Measurements from ENCODE around the gene MFN2. TPM values are rescaled to one million over a fixed set of nuclear protein-coding genes. Genes with fewer than 3 reads are reported as not detected.

The MFN2 gene
- total RNA-seq, 2 donors from 2014 or later: 367 to 466 TPM

- Histone ChIP-seq H3K4me3 (no peak overlapping the region), H3K9me3 (no peaks in the 10 kb centered on the region), H3K4me1 (peaks cover 0 to 25% of the 10 kb centered on the region in 2 donors), H3K27me3 (no peaks in the 10 kb centered on the region), H3K27ac (no peak overlapping the region), H3K36me3 (peaks cover 88% of the 10 kb centered on the region)
- DNase-seq (ENCODE audit: low spot score): no peak
- no peak for TF ChIP-seq CTCF (IDR thresholded peaks at IDR 0.05)
These were observed 29.2 kb downstream of the MFN2 start for GRCh38 chr1:12009318-12009947.

GRCh38 chr1:12010746-12011570 lies 30.7 kb downstream of the MFN2 start:
- no peak for DNase-seq (ENCODE audit: low spot score)
- Histone ChIP-seq H3K27me3 (no peaks in the 10 kb centered on the region), H3K4me3 (no peak overlapping the region), H3K36me3 (peaks cover 72% of the 10 kb centered on the region), H3K4me1 (peaks cover 0 to 29% of the 10 kb centered on the region in 2 donors), H3K27ac (no peak overlapping the region), H3K9me3 (no peaks in the 10 kb centered on the region)
- TF ChIP-seq CTCF (IDR thresholded peaks at IDR 0.05): no peak

DNA sequence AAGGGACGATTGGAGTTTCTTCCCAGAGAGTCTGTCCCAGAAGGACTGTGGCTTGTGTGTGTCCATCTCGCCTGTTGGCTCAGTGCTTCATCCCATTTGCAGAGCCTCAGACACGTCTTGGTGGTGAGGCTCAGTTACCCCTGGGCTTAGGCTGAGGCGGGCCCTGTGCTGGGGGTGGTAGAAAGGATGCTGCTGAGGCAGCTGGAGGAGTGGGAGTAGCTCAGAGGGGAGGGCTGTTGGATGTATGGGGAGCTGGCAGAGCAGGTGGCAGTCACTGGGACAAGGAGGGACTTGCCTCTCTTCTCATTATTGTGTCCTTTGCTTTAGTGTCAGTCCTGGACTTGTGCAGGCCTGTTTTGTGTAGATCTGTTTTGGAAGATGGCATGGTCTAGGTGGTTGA lies 31.8 kb downstream of the MFN2 start:
- Histone ChIP-seq H3K4me1 (peaks cover 0 to 29% of the 10 kb centered on the region in 2 donors), H3K36me3 (peaks cover 62% of the 10 kb centered on the region), H3K27me3 (no peaks in the 10 kb centered on the region), H3K9me3 (no peaks in the 10 kb centered on the region), H3K4me3 (no peak overlapping the region), H3K27ac (peak overlapping the region in 1 of 2 donors; percentile 10)
- DNase-seq (ENCODE audit: low spot score): no peak
- no peak for TF ChIP-seq CTCF (IDR thresholded peaks at IDR 0.05)

DNA sequence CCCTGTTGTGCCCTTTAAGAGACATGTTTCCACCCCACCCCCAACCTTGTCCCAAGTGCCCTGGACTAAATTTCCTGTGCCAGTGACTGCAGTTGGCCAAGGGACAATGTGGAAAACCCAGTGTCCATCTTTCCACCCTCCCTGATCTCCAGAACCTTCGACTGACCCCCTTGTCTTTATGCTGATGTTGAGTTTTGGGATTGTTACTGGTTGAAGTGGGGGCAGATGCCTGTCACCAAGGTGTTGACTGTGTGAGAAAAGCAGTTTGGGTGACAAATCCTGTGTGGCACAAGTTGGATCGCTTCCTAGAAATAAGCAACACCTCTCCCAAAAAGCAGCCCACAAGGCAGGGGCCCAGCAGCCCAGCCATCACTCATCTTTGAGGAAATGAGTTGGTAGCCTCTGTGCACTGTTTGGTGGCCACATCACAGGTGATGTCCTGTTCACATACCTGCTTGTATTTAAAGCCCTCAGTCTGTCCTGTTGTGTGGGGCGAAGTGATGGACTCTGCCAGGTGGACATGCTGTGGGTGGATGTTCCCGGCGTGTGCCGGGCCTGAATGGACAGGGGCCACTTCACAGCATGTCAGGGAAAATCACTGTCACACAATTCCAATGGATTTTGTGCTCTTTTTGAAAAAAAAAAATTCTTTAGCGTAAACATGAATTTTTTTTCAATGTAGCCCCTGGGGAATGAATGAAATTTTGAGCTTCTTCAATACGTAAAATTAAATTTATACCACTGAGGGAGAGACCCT lies 32.5 kb downstream of the MFN2 start:
- Histone ChIP-seq H3K4me3 (no peak overlapping the region), H3K4me1 (peaks cover 0 to 29% of the 10 kb centered on the region in 2 donors), H3K27ac (peak overlapping the region; percentile 10 to 54), H3K27me3 (no peaks in the 10 kb centered on the region), H3K36me3 (peaks cover 55% of the 10 kb centered on the region), H3K9me3 (no peaks in the 10 kb centered on the region)
- no peak for DNase-seq (ENCODE audit: low spot score)
- TF ChIP-seq CTCF (IDR thresholded peaks at IDR 0.05): no peak

- H3K36me3 ChIP-seq: peaks cover 40% of the 10 kb centered on the region
These were observed 34.1 kb downstream of the MFN2 start for GRCh38 chr1:12014141-12014991.

More at GRCh38 chr1:12014141-12014991, 34.1 kb downstream of the MFN2 start:
- Histone ChIP-seq H3K4me3 (no peak overlapping the region), H3K27ac (peak overlapping the region; percentile 42 to 54), H3K4me1 (peaks cover 0 to 29% of the 10 kb centered on the region in 2 donors), H3K9me3 (no peaks in the 10 kb centered on the region), H3K27me3 (no peaks in the 10 kb centered on the region)
- no peak for TF ChIP-seq CTCF (IDR thresholded peaks at IDR 0.05)
- DNase-seq (ENCODE audit: low spot score): no peak
